Mesothelial cell of epicardium (in vitro differentiated cells): Measurements from ENCODE around the gene PRXL2A. TPM values are rescaled to one million over a fixed set of nuclear protein-coding genes. Genes with fewer than 3 reads are reported as not detected.

Experiments used
- DNase-seq, 2 experiments: peaks; one replicate each; pipeline ENCODE4 v3.0.0; 2021; ENCODE audit warnings: low spot score in 2 of 2; ENCODE audit not compliant: unreplicated experiment in 2 of 2
- H3K27ac Mint-ChIP-seq: 2 replicates; pipeline ENCODE4 v1.8.0; 2021; ENCODE audit warnings: mixed read lengths
- H3K27me3 Mint-ChIP-seq: 2 replicates; pipeline ENCODE4 v1.8.0; 2021; ENCODE audit warnings: low read depth, mixed read lengths
- H3K36me3 Mint-ChIP-seq: 2 replicates; pipeline ENCODE4 v1.8.0; 2021; ENCODE audit warnings: mixed read lengths
- H3K4me1 Mint-ChIP-seq: 2 replicates; pipeline ENCODE4 v1.8.0; 2021; ENCODE audit warnings: mixed read lengths
- H3K4me3 Mint-ChIP-seq: 2 replicates; pipeline ENCODE4 v1.8.0; 2021; ENCODE audit warnings: mild to moderate bottlenecking, moderate library complexity, mixed read lengths
- H3K9me3 Mint-ChIP-seq: 2 replicates; pipeline ENCODE4 v1.8.0; 2021; ENCODE audit warnings: mixed read lengths
- CTCF ChIP-seq: fragments of 200-600 bp; sonication (generic); IDR thresholded peaks from one replicate; pipeline ENCODE4 v1.5.0; 2021; ENCODE audit warnings: antibody characterized with exemption; ENCODE audit not compliant: unreplicated experiment
- total RNA-seq: library from RNA; stranded (reverse); gene quantifications from 3 replicates; pipeline ENCODE4 v1.2.1, GENCODE V29; 2021

Gene PRXL2A
- total RNA-seq, 1 donor from 2014 or later = 93.9 TPM

DNA sequence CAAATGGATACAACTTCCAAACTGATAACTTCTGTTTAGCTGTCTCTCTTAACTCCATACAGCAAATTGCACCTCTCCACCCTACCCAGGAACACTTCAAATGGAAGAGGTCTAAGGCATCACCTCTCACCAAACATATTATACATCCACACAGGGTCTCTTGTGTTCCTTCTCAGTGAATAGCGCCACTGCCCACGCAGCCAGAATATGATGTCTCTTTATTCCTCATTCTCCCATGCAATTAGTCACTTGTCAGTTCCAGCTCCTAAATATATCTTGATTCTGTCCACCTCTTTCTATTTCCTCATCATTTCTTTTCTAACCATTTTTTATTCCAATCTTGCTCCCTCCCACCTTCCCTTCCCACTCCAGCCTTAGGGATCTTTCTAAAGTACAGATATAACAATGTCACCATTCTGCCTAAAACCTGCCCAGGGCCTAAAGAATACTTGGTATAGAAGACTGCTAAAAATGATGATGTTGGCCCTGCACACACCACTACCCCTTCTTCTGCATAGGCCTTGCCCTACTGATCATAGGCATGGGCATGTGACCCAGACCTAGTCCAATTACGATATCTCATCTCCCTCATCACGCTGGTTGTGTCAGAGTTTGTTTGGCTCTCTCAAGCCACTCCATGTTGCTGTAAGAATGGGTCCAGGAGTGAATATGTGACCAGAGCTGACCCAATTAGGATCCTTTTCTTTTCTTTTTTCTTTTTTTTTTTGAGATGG lies 40.0 kb downstream of the PRXL2A start:
- Mint-ChIP-seq H3K27me3 (peaks cover 8% of the 10 kb centered on the region), H3K4me1 (peaks cover 44% of the 10 kb centered on the region), H3K4me3 (no peak overlapping the region), H3K9me3 (no peaks in the 10 kb centered on the region), H3K27ac (no peak overlapping the region), H3K36me3 (no peaks in the 10 kb centered on the region)
- no peak for TF ChIP-seq CTCF
- DNase-seq = no peak

GRCh38 chr10:80449520-80449919 lies 41.2 kb downstream of the PRXL2A start:
- H3K27ac Mint-ChIP-seq = no peak overlapping the region
- H3K36me3 Mint-ChIP-seq = no peaks in the 10 kb centered on the region
- no peak overlapping the region for H3K4me3 Mint-ChIP-seq
- no peak for DNase-seq
- no peak for TF ChIP-seq CTCF
- H3K4me1 Mint-ChIP-seq = peaks cover 37% of the 10 kb centered on the region
- H3K27me3 Mint-ChIP-seq = peaks cover 8% of the 10 kb centered on the region
- H3K9me3 Mint-ChIP-seq = no peaks in the 10 kb centered on the region

DNA sequence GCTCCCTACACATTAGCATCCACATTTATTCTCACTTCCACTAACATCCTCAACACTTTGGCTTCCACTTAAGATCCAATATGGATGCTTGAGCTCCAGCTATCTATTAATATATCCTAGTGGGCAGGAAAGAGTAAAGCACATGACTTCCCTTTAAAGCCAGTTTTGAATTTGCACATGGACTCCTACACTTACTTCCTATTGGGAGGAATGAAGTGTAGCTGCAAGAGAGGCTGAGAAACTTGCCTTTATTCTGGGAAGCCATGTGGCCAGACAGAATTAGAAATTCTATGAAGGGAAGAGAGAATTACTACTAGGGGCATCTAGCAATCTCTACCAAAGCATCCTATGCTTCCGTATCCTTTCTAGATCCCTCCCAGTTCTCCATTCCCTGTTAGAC lies 42.8 kb downstream of the PRXL2A start:
- no peak overlapping the region for H3K4me3 Mint-ChIP-seq
- H3K27ac Mint-ChIP-seq = no peak overlapping the region
- no peaks in the 10 kb centered on the region for H3K36me3 Mint-ChIP-seq
- no peak for DNase-seq
- H3K9me3 Mint-ChIP-seq = no peaks in the 10 kb centered on the region
- no peak for TF ChIP-seq CTCF
- peaks cover 45% of the 10 kb centered on the region for H3K4me1 Mint-ChIP-seq
- H3K27me3 Mint-ChIP-seq = peaks cover 7% of the 10 kb centered on the region

DNA sequence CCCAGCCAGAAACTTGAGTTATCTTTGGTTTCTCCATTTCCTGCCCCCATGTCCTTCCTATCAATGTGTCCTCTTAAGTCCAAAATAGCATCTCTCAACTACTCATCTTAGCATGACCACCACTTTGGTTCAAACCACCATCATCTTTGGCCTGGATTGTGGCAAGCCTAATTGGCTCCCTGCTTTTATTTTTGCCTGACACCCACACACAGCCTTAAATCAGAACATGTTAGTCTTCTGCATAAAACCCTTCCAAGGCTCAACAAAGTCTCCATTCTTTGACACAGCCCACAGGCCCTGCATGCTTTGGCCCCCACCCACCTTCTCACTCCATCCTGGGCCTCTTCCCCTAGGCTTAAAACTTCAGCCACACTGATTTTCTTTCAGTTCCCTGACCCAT lies 43.7 kb downstream of the PRXL2A start:
- no peak overlapping the region for H3K4me3 Mint-ChIP-seq
- no peak for TF ChIP-seq CTCF
- DNase-seq = no peak
- H3K27me3 Mint-ChIP-seq = no peaks in the 10 kb centered on the region
- no peaks in the 10 kb centered on the region for H3K36me3 Mint-ChIP-seq
- H3K27ac Mint-ChIP-seq = no peak overlapping the region
- peaks cover 41% of the 10 kb centered on the region for H3K4me1 Mint-ChIP-seq
- no peaks in the 10 kb centered on the region for H3K9me3 Mint-ChIP-seq

GRCh38 chr10:80452640-80453039 lies 44.3 kb downstream of the PRXL2A start:
- no peak overlapping the region for H3K4me3 Mint-ChIP-seq
- no peaks in the 10 kb centered on the region for H3K36me3 Mint-ChIP-seq
- no peak overlapping the region for H3K27ac Mint-ChIP-seq
- H3K9me3 Mint-ChIP-seq = no peaks in the 10 kb centered on the region
- TF ChIP-seq CTCF = no peak
- H3K27me3 Mint-ChIP-seq = no peaks in the 10 kb centered on the region
- no peak for DNase-seq
- H3K4me1 Mint-ChIP-seq = peaks cover 40% of the 10 kb centered on the region
